CD8-positive, alpha-beta memory T cell (primary cell): ENCODE results near the gene IER3. TPM values are rescaled to one million over a fixed set of nuclear protein-coding genes. Genes with fewer than 3 reads are reported as not detected.

Experiments
- CTCF ChIA-PET: fragments of 350-600 bp; sonication (Branson Sonifier 250); formaldehyde crosslinking; loops from one replicate; lab custom pipeline; 2021; ENCODE audit warnings: antibody characterized with exemption; lab: Charles Lee
- POLR2A ChIA-PET: fragments of 350-600 bp; sonication (Branson Sonifier 250); formaldehyde crosslinking; loops from one replicate; lab custom pipeline; 2021; ENCODE audit warnings: antibody characterized with exemption; lab: Charles Lee
- DNase-seq, 5 donors: peaks; one replicate each; pipeline versions ENCODE4 v3.0.0 to v3.0.0-alpha.2; 2020 to 2022; ENCODE audit warnings: mixed read lengths in 1 of 5
- H3K27ac ChIP-seq: one replicate; pipeline ENCODE4 v1.7.0; 2013; ENCODE audit warnings: low read depth, mild to moderate bottlenecking, low read length, moderate library complexity
- H3K27me3 ChIP-seq: 2 replicates; pipeline ENCODE4 v1.7.0; 2013; ENCODE audit warnings: low read length, mild to moderate bottlenecking; ENCODE audit not compliant: insufficient read depth, poor library complexity, severe bottlenecking
- H3K36me3 ChIP-seq: 2 replicates; pipeline ENCODE4 v1.7.0; 2013; ENCODE audit warnings: mild to moderate bottlenecking, low read length, moderate library complexity; ENCODE audit not compliant: insufficient read depth
- H3K4me1 ChIP-seq: 2 replicates; pipeline ENCODE4 v1.7.0; 2013; ENCODE audit warnings: mild to moderate bottlenecking, low read length, moderate library complexity; ENCODE audit not compliant: insufficient read depth
- H3K4me3 ChIP-seq: 2 replicates; pipeline ENCODE4 v1.7.0; 2013; ENCODE audit warnings: mild to moderate bottlenecking, low read length
- H3K9me3 ChIP-seq: 2 replicates; pipeline ENCODE4 v1.7.0; 2013; ENCODE audit warnings: mild to moderate bottlenecking, low read length
- H3K27ac Mint-ChIP-seq, 8 donors: one replicate each; pipeline ENCODE4 v1.8.0; 2020 to 2021; ENCODE audit warnings: mixed read lengths in 8 of 8, mild to moderate bottlenecking in 6 of 8, inconsistent platforms in 3 of 8, moderate library complexity in 3 of 8
- H3K27me3 Mint-ChIP-seq, 2 donors: one replicate each; pipeline ENCODE4 v1.8.0; 2020 to 2021; ENCODE audit warnings: mixed read lengths in 2 of 2, mild to moderate bottlenecking in 1 of 2, moderate library complexity in 1 of 2
- H3K36me3 Mint-ChIP-seq, 3 donors: one replicate each; pipeline ENCODE4 v1.8.0; 2020 to 2021; ENCODE audit warnings: mixed read lengths in 3 of 3, inconsistent platforms in 1 of 3, mild to moderate bottlenecking in 1 of 3
- H3K4me1 Mint-ChIP-seq, 3 donors: one replicate each; pipeline ENCODE4 v1.8.0; 2020 to 2021; ENCODE audit warnings: mixed read lengths in 3 of 3, inconsistent platforms in 1 of 3, mild to moderate bottlenecking in 1 of 3
- H3K4me3 Mint-ChIP-seq, 7 donors: one replicate each; pipeline ENCODE4 v1.8.0; 2020 to 2021; ENCODE audit warnings: mixed read lengths in 7 of 7, mild to moderate bottlenecking in 6 of 7, moderate library complexity in 4 of 7, inconsistent platforms in 2 of 7
- H3K9me3 Mint-ChIP-seq, 5 donors: one replicate each; pipeline ENCODE4 v1.8.0; 2020 to 2022; ENCODE audit warnings: mixed read lengths in 5 of 5, mild to moderate bottlenecking in 3 of 5, moderate library complexity in 2 of 5, inconsistent platforms in 1 of 5
- polyA plus RNA-seq: library from polyadenylated mRNA; unstranded; fragments of 300-500 nt; fragmentation: Illumina TruSeq; gene quantifications from one replicate; pipeline ENCODE4 v1.2.3, GENCODE V29; 2021
- total RNA-seq, 2 experiments: library from RNA; stranded (reverse); gene quantifications; one replicate each; pipeline ENCODE4 v1.2.3, GENCODE V29; 2021

Gene IER3
- total and polyA plus RNA-seq, 3 experiments from 2014 or later = 0.58 to 294 (median 267) TPM

DNA sequence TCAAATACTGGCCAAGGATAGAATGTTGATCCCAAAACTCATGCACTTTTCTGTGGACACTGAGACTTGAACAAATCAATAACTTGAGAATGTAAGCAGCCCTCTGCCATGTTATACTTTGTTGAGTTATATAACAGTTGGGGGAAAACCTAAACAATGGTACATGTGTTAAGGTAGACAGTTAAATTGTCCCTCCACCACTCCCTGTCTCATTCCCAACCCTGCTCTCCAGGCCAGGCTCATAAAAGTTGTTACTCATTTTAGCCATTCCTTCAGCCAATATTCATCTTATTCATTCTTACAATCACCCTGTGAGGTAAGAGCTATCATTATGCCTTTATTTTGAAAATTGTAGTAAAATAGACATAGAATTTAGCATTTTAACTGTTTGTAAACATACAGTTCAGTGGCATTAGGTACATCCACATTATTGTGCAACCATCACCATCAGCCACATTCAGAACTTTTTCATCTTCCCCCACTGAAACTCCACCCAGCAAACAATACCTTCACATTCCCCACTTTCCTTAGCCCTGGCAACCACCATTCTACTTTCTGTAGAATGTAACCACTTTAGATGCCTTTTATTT is 38.2 kb upstream of the IER3 start:
- H3K4me3 Mint-ChIP-seq = no peak overlapping the region
- H3K9me3 Mint-ChIP-seq = no peaks in the 10 kb centered on the region
- Histone ChIP-seq H3K27ac (peak overlapping the region; percentile 64), H3K4me3 (no peak overlapping the region), H3K4me1 (peaks cover 33% of the 10 kb centered on the region), H3K27me3 (no peaks in the 10 kb centered on the region), H3K9me3 (no peaks in the 10 kb centered on the region), H3K36me3 (no peaks in the 10 kb centered on the region)
- CTCF ChIA-PET = interaction anchor here (0.9 kb wide), 1 partner anchor 52 kb away, joined by 3 read pairs; no protein-coding TSS in a partner anchor
- POLR2A ChIA-PET = interaction anchor here (1.2 kb wide), 1 partner anchor 13 kb away, joined by 3 read pairs; no protein-coding TSS in a partner anchor
- H3K4me1 Mint-ChIP-seq = peaks cover 5 to 19% (median 17%) of the 10 kb centered on the region in 3 donors
- peaks cover 0 to 4% (median 0%) of the 10 kb centered on the region in 3 donors for H3K36me3 Mint-ChIP-seq
- H3K27me3 Mint-ChIP-seq = peaks cover 0 to 1% of the 10 kb centered on the region in 2 donors
- H3K27ac Mint-ChIP-seq = no peak overlapping the region
- DNase-seq = no peak

DNA sequence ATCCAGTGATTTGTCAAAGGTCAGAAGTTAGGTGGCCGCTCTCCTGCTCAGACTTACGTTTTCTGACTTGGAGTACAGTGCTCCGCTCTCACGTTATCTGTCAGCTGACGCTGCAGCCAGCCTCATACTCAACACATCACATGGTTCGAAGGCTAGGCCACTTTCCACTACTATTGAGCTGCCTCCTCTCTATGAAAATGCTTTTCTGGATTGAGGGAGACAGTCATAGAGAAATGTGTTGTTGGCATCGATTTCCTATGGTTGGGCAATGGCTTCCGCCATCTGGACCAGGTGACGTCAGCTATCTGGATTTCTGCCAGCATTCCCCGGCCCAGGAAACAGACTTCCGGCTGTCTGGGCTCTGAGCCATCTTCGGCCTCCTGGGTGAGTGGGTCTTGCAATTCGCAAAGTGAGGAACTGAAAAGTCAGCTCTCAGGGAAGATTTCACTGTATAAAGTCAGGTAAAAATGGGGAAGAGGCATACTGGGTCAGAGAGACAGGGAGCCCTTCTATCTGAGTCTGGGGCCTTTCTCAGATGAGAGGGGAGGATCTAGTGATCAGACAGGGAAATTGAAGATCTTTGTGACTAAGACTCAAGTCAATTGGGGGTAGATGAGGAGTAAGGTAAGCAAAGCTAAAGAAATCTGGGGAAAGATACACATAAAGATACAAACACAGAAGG is 37.5 kb upstream of the IER3 start:
- H3K4me1 ChIP-seq = peaks cover 32% of the 10 kb centered on the region
- POLR2A ChIA-PET = interaction anchor here (1.2 kb wide), 1 partner anchor 14 kb away, joined by 3 read pairs; no protein-coding TSS in a partner anchor

DNA sequence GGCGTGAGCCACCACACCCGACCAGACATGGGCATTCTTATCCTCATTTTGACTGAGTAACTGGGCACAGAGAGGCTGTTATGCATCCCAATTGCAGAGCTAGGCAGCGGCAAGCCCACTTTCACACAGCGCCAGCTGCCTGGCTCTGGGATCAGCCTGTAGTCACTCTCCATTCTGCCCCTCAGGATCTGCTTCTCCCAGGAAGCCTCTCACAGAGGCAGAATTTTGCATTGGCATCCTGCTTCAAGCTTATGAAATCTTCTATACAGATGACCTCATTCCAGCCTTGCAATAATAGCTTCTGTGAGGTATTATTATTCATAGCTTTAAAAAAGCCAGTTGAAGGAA is 37.0 kb upstream of the IER3 start:
- Histone ChIP-seq H3K36me3 (no peaks in the 10 kb centered on the region), H3K4me3 (no peak overlapping the region), H3K9me3 (no peaks in the 10 kb centered on the region), H3K27ac (peak overlapping the region; percentile 64), H3K4me1 (peaks cover 27% of the 10 kb centered on the region), H3K27me3 (no peaks in the 10 kb centered on the region)
- peak overlapping the region in 1 of 8 donors; percentile 88 for H3K27ac Mint-ChIP-seq
- peaks cover 3 to 13% (median 11%) of the 10 kb centered on the region in 3 donors for H3K4me1 Mint-ChIP-seq
- peaks cover 0 to 1% of the 10 kb centered on the region in 2 donors for H3K27me3 Mint-ChIP-seq
- ChIA-PET POLR2A (interaction anchor here (1.2 kb wide), 1 partner anchor 14 kb away, joined by 3 read pairs; no protein-coding TSS in a partner anchor), CTCF (interaction anchor here (1.2 kb wide), 1 partner anchor 50 kb away, joined by 3 read pairs; no protein-coding TSS in a partner anchor)
- no peak for DNase-seq
- no peak overlapping the region for H3K4me3 Mint-ChIP-seq
- peaks cover 0 to 4% (median 0%) of the 10 kb centered on the region in 3 donors for H3K36me3 Mint-ChIP-seq
- no peaks in the 10 kb centered on the region for H3K9me3 Mint-ChIP-seq

More for the DNA sequence above, 37.5 kb upstream of the IER3 start:
- Mint-ChIP-seq H3K4me3 (no peak overlapping the region), H3K27ac (peak overlapping the region in 1 of 8 donors; percentile 88), H3K27me3 (peaks cover 0 to 1% of the 10 kb centered on the region in 2 donors), H3K36me3 (peaks cover 0 to 4% (median 0%) of the 10 kb centered on the region in 3 donors), H3K4me1 (peaks cover 5 to 18% (median 16%) of the 10 kb centered on the region in 3 donors), H3K9me3 (no peaks in the 10 kb centered on the region)
- Histone ChIP-seq H3K27me3 (no peaks in the 10 kb centered on the region), H3K4me3 (no peak overlapping the region), H3K27ac (peak overlapping the region; percentile 64), H3K9me3 (no peaks in the 10 kb centered on the region), H3K36me3 (no peaks in the 10 kb centered on the region)
- no peak for DNase-seq
- CTCF ChIA-PET = interaction anchor here (1.2 kb wide), 1 partner anchor 51 kb away, joined by 3 read pairs; no protein-coding TSS in a partner anchor

DNA sequence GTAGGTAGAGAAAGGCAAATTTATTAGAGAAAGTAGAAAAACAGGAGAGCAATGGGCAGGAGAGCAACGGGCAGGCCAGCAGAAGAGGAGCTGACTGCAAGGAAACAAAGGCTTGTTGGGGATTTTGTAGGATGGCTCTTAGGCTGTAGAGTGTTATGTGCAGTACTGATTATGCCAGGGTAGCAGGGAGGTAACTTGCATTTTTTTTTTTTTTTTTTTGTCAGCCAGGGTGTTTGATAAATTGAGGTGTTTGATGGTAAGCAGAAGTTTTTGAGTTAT is 36.2 kb upstream of the IER3 start:
- POLR2A ChIA-PET = no interaction called here
- no peak overlapping the region for H3K27ac ChIP-seq
- H3K9me3 ChIP-seq = no peaks in the 10 kb centered on the region
- H3K4me1 Mint-ChIP-seq = peaks cover 1 to 9% (median 7%) of the 10 kb centered on the region in 3 donors
- CTCF ChIA-PET = no interaction called here
- H3K36me3 ChIP-seq = no peaks in the 10 kb centered on the region
- no peak overlapping the region for H3K4me3 Mint-ChIP-seq
- peaks cover 0 to 1% of the 10 kb centered on the region in 2 donors for H3K27me3 Mint-ChIP-seq
- peak overlapping the region in 2 of 8 donors; percentile 25 to 63 for H3K27ac Mint-ChIP-seq
- no peaks in the 10 kb centered on the region for H3K27me3 ChIP-seq
- H3K9me3 Mint-ChIP-seq = no peaks in the 10 kb centered on the region
- DNase-seq = no peak
- no peak overlapping the region for H3K4me3 ChIP-seq
- H3K4me1 ChIP-seq = peaks cover 25% of the 10 kb centered on the region
- peaks cover 0 to 4% (median 0%) of the 10 kb centered on the region in 3 donors for H3K36me3 Mint-ChIP-seq

DNA sequence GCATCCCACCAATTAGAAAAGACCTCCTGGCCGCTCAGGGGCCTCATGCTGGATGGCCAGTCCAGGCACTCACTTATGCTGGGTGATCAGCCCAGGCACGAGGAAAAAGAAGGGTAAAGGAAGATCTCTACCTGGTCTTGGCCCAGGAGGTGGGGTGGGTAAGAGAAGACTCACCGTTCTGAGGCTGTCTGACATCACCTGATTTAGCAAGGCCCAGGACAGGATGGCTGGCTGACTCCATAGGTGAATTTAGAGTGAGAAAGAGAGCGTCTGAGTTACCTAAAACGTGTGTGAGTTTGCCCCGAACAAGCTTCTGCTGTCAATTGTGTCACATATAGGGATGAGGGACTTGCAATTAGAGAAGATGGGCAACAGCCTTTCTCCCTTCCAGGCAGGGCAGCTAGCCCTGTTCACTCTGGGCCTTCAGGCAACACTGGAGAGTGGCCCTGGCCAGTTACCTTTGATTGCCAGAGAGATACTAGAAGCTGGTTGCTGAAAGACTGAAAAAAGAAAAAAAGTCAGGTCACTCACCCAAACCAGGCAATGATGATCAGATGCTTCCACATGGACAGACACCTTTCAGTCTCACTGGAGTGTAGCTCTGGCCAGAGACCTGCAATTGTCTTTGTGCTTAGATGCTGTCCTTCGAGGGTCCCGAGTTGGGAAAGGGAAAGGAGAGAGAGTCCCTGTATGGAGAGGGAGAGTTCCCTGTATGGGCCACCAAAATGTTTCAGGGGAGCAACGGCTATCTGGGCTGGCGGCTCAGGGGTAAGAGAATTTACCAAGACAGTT is 35.7 kb upstream of the IER3 start:
- H3K36me3 ChIP-seq = no peaks in the 10 kb centered on the region
- H3K4me1 Mint-ChIP-seq = peaks cover 0 to 6% (median 1%) of the 10 kb centered on the region in 3 donors
- H3K27me3 Mint-ChIP-seq = peaks cover 0 to 1% of the 10 kb centered on the region in 2 donors

DNA sequence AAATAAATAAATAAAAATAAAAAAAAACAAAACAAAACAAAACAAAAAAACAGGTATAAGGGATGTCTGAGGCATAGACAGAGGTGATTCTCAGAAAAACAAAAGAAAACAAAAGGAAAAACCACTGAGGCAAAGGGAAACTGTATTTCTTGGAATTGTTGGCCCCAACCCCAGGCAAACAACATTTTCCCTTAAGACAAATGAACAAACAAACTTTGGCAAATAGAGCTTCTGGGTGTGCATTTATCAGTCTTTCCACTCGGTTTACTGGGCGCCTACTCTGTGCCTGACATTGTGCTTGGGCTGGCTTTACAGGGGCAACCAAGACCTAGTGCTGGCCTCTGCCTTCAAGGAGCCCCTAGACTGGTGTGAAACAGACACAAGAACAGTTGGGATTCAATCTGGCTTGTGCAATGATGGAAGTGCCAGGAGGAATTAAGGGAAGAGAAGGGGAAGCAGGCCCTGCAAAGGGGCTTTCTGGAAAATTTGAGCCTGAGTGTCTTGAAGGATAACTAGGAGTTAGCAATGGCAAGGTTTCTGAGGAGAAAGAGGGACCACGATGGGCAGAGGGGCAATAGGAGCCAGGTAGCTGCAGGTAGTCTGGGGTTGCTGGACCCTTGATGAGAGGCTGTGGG is 33.8 kb upstream of the IER3 start:
- H3K27ac Mint-ChIP-seq = no peak overlapping the region
- H3K9me3 Mint-ChIP-seq = no peaks in the 10 kb centered on the region
- H3K36me3 Mint-ChIP-seq = peaks cover 0 to 4% (median 0%) of the 10 kb centered on the region in 3 donors
- no peak overlapping the region for H3K27ac ChIP-seq
- H3K27me3 ChIP-seq = no peaks in the 10 kb centered on the region
- no peaks in the 10 kb centered on the region for H3K36me3 ChIP-seq
- POLR2A ChIA-PET = no interaction called here
- H3K27me3 Mint-ChIP-seq = peaks cover 0 to 1% of the 10 kb centered on the region in 2 donors
- no peak overlapping the region for H3K4me3 ChIP-seq
- CTCF ChIA-PET = no interaction called here
- peaks cover 25% of the 10 kb centered on the region for H3K4me1 ChIP-seq
- H3K4me1 Mint-ChIP-seq = peaks cover 0 to 5% (median 0%) of the 10 kb centered on the region in 3 donors
- no peak overlapping the region for H3K4me3 Mint-ChIP-seq
- DNase-seq = no peak
- H3K9me3 ChIP-seq = no peaks in the 10 kb centered on the region

More for the DNA sequence above, 35.7 kb upstream of the IER3 start:
- CTCF ChIA-PET = no interaction called here
- POLR2A ChIA-PET = no interaction called here
- H3K27ac ChIP-seq = no peak overlapping the region
- H3K9me3 ChIP-seq = no peaks in the 10 kb centered on the region
- H3K9me3 Mint-ChIP-seq = no peaks in the 10 kb centered on the region
- H3K27ac Mint-ChIP-seq = peak overlapping the region in 3 of 8 donors; percentile 3 to 63 (median 55)
- DNase-seq = no peak
- H3K4me3 ChIP-seq = no peak overlapping the region
- no peaks in the 10 kb centered on the region for H3K27me3 ChIP-seq
- H3K4me1 ChIP-seq = peaks cover 25% of the 10 kb centered on the region
- no peak overlapping the region for H3K4me3 Mint-ChIP-seq
- H3K36me3 Mint-ChIP-seq = peaks cover 0 to 4% (median 0%) of the 10 kb centered on the region in 3 donors

DNA sequence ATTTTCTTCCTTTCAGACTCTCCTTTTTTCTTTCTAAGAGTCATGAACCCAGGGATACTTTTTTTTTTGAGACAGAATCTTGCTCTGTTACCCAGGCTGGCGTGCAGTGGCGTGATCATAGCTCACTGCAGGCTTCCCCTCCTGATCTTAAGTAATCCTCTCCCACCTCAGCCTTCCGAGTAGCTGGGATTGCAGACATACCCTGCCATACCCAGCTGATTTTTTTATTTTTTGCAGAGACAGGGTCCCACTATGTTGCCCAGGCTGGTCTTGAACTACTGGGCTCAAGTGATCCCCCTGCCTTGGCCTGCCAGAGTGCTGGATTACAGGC is 32.8 kb upstream of the IER3 start:
- peaks cover 22% of the 10 kb centered on the region for H3K4me1 ChIP-seq
- ChIA-PET POLR2A (no interaction called here), CTCF (interaction anchor here (1.1 kb wide), 1 partner anchor 56 kb away, joined by 3 read pairs; no protein-coding TSS in a partner anchor)
- no peaks in the 10 kb centered on the region for H3K36me3 ChIP-seq
- no peak overlapping the region for H3K4me3 Mint-ChIP-seq
- H3K27ac Mint-ChIP-seq = peak overlapping the region in 2 of 8 donors; percentile 7 to 39
- peaks cover 1 to 15% (median 9%) of the 10 kb centered on the region in 3 donors for H3K4me1 Mint-ChIP-seq
- H3K4me3 ChIP-seq = no peak overlapping the region
- no peaks in the 10 kb centered on the region for H3K27me3 ChIP-seq
- H3K9me3 Mint-ChIP-seq = no peaks in the 10 kb centered on the region
- no peaks in the 10 kb centered on the region for H3K9me3 ChIP-seq
- H3K27me3 Mint-ChIP-seq = peaks cover 0 to 1% of the 10 kb centered on the region in 2 donors
- DNase-seq = no peak
- H3K27ac ChIP-seq = no peak overlapping the region
- H3K36me3 Mint-ChIP-seq = peaks cover 0 to 6% (median 0%) of the 10 kb centered on the region in 3 donors
